ENCODE results near the gene GCFC2.

DNA sequence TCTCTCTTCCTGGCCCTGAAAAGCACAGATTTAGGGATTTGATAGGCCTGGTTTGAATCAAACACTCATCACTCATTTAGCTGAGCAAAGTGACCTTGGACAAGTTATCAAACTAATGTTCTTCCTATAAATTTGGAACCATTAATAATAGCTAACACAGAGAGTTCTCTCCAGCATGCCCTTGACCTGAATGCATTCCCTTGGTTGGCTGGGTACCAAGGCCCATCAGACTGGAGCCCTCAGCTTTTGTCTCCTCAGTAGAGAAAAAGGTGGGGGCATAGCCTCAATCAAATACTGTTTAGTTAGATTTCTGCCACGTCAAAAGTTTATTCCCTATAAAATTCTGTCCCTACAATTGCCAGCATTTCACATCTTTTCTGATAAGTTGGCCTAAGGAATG is 77.9 kb downstream of the GCFC2 start:
- TF ChIP-seq YY1 (IDR thresholded peaks at IDR 0.05; ENCODE audit: insufficient read depth, insufficient read length): no peak
- no peak for TF ChIP-seq ZNF274 (IDR thresholded peaks at IDR 0.05; ENCODE audit: low read depth, low read length)
- TF ChIP-seq SUZ12 (IDR thresholded peaks at IDR 0.05; ENCODE audit: extremely low read depth, insufficient read depth, insufficient read length): no peak
